HL-60 (cell line): Measurements from ENCODE around the gene PRND.

Source experiments
- DNase-seq, 2 experiments: peaks; one replicate each; pipeline ENCODE4 v3.0.0-alpha.2; 2010 to 2020; ENCODE audit warnings: low read depth in 1 of 2, low spot score in 1 of 2
- H3K27ac ChIP-seq: fragments of 250-450 bp; sonication (Bioruptor Pico); replicated peaks from 2 replicates; pipeline ENCODE4 v1.5.1; 2020; ENCODE audit warnings: mild to moderate bottlenecking, moderate library complexity
- H3K27me3 ChIP-seq: fragments of 250-450 bp; sonication (Bioruptor Pico); 2 replicates; pipeline ENCODE4 v1.5.1; 2021; ENCODE audit warnings: mild to moderate bottlenecking, moderate library complexity; ENCODE audit not compliant: insufficient read depth, poor library complexity, severe bottlenecking
- H3K4me3 ChIP-seq: replicated peaks from 2 replicates; pipeline ENCODE4 v1.5.1; 2011; ENCODE audit warnings: mild to moderate bottlenecking, control low read depth, low read length; ENCODE audit not compliant: insufficient read depth
- GABPA ChIP-seq: IDR thresholded peaks from 2 replicates; pipeline ENCODE4 v1.6.1; 2012; ENCODE audit warnings: low read depth
- POLR2AphosphoS5 ChIP-seq: IDR thresholded peaks from 2 replicates; pipeline ENCODE4 v1.6.1; 2012; ENCODE audit warnings: low read depth
- SPI1 ChIP-seq: IDR thresholded peaks from 2 replicates; pipeline ENCODE4 v1.6.1; 2012; ENCODE audit warnings: low read depth, mild to moderate bottlenecking, borderline replicate concordance
- TF ChIP-seq, protein P1 (sequence below): IDR thresholded peaks from one replicate; pipeline ENCODE4 v1.5.1; 2011; ENCODE audit warnings: low read length, control low read depth, inconsistent platforms; ENCODE audit not compliant: insufficient read depth
- TF ChIP-seq, protein P2 (sequence below): IDR thresholded peaks from 2 replicates; pipeline ENCODE4 v1.6.1; 2012; ENCODE audit warnings: low read depth; ENCODE audit not compliant: insufficient replicate concordance

PRND gene

DNA sequence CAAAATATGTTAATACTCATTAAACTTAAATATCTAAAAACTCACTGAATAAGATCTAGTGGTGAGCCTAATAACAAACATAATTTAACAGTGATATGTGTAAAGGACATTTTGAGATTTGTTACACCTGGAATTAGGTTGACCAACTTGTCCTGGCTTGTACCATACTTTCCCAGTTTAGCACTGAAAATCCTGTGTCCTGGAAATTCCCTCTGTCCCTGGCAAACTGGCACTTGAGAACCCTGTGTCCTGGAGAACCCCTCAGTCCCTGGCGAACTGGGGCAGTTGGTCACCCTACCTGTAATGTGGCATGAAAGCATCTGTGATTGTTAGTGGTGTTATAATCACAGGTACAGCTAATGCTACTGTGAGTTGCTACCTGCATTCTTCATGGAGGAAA is 6.9 kb upstream of the PRND start:
- Histone ChIP-seq H3K27ac (no peak overlapping the region), H3K27me3 (peaks cover 2% of the 10 kb centered on the region)
- TF ChIP-seq GABPA (no peak), SPI1 (no peak), POLR2AphosphoS5 (no peak)
- TF ChIP-seq, protein P1, sequence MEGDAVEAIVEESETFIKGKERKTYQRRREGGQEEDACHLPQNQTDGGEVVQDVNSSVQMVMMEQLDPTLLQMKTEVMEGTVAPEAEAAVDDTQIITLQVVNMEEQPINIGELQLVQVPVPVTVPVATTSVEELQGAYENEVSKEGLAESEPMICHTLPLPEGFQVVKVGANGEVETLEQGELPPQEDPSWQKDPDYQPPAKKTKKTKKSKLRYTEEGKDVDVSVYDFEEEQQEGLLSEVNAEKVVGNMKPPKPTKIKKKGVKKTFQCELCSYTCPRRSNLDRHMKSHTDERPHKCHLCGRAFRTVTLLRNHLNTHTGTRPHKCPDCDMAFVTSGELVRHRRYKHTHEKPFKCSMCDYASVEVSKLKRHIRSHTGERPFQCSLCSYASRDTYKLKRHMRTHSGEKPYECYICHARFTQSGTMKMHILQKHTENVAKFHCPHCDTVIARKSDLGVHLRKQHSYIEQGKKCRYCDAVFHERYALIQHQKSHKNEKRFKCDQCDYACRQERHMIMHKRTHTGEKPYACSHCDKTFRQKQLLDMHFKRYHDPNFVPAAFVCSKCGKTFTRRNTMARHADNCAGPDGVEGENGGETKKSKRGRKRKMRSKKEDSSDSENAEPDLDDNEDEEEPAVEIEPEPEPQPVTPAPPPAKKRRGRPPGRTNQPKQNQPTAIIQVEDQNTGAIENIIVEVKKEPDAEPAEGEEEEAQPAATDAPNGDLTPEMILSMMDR: no peak
- TF ChIP-seq, protein P2, sequence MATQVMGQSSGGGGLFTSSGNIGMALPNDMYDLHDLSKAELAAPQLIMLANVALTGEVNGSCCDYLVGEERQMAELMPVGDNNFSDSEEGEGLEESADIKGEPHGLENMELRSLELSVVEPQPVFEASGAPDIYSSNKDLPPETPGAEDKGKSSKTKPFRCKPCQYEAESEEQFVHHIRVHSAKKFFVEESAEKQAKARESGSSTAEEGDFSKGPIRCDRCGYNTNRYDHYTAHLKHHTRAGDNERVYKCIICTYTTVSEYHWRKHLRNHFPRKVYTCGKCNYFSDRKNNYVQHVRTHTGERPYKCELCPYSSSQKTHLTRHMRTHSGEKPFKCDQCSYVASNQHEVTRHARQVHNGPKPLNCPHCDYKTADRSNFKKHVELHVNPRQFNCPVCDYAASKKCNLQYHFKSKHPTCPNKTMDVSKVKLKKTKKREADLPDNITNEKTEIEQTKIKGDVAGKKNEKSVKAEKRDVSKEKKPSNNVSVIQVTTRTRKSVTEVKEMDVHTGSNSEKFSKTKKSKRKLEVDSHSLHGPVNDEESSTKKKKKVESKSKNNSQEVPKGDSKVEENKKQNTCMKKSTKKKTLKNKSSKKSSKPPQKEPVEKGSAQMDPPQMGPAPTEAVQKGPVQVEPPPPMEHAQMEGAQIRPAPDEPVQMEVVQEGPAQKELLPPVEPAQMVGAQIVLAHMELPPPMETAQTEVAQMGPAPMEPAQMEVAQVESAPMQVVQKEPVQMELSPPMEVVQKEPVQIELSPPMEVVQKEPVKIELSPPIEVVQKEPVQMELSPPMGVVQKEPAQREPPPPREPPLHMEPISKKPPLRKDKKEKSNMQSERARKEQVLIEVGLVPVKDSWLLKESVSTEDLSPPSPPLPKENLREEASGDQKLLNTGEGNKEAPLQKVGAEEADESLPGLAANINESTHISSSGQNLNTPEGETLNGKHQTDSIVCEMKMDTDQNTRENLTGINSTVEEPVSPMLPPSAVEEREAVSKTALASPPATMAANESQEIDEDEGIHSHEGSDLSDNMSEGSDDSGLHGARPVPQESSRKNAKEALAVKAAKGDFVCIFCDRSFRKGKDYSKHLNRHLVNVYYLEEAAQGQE: no peak

GRCh38 chr20:4717816-4718570 is 3.7 kb upstream of the PRND start:
- Histone ChIP-seq H3K27me3 (no peaks in the 10 kb centered on the region), H3K27ac (no peak overlapping the region), H3K4me3 (no peak overlapping the region)
- no peak for DNase-seq
- TF ChIP-seq, protein P2: no peak
- no peak for TF ChIP-seq GABPA
- TF ChIP-seq, protein P1: no peak

More for the DNA sequence above, 6.9 kb upstream of the PRND start:
- DNase-seq: no peak
- no peak overlapping the region for H3K4me3 ChIP-seq

DNA sequence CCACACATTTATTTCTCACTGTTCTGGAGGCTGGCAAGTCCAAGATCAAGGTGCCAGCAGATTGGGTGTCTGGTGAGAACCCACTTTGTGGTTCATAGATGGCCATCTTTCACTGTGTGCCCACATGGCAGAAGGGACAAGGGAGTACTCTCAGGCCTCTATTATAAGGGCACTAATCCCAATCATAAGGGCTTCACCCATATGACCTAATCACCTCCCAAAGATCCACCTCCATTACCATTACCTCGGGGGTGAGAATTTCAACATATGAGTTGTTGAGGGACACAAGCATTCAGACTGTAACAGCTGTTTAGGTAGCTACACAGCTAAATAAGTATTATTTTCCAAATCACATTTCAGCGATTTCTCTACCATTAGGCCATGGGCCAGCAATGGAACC is 2.5 kb upstream of the PRND start:
- H3K4me3 ChIP-seq: no peak overlapping the region
- TF ChIP-seq, protein P2: no peak
- TF ChIP-seq POLR2AphosphoS5 (no peak), SPI1 (no peak), GABPA (no peak)
- TF ChIP-seq, protein P1: no peak

More for the DNA sequence above, 2.5 kb upstream of the PRND start:
- no peak overlapping the region for H3K27ac ChIP-seq
- no peak for DNase-seq
- H3K27me3 ChIP-seq: no peaks in the 10 kb centered on the region
